Amniotic stem cell (primary cell): ENCODE measurements around the gene GPR141.
"Not testable (repeated sequence)": the region's sequence is repeated elsewhere in the genome, so short reads cannot be mapped to it uniquely, and the experiment has no call there.

ENCODE experiments used
- DNase-seq: peaks from one replicate; lab custom pipeline; 2025; lab: John Stamatoyannopoulos, UW

The GPR141 gene

DNA sequence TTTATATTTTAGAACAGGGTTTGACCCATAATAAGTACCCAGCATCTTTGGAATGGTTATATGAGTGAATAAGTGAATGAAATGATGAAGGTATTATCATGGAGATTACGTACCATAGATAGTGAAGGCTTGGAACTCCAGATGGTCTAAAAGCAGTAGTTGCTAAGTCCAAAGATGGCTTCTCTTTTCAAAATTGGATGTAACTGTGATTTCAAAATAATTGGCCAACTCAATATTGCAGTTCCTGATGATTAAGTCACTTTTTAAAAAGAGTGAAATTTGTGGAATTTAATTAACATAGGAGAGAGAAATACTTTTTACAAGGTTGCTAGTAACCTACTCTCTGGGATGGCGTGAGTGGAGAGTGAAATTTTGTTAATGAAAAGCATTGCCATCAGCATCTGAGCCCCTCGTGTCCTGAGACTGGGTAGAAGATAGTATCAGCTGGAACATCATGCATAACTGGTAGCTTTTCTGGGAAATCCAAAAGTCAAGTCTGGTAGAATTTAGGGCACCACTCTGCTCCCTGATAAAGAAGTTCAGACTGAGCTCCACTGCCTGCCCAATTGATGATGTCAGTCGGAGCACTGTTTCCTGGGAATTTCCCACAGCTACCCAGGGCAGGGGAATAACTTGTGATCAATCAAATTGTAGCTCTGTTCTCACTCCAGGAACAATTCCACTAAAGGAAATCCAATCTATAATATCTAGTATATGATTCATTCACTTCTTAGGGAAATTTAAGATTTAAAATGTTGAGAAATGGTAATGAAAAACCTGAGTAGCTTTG is 3.2 kb downstream of the GPR141 start:
- no peak for DNase-seq

DNA sequence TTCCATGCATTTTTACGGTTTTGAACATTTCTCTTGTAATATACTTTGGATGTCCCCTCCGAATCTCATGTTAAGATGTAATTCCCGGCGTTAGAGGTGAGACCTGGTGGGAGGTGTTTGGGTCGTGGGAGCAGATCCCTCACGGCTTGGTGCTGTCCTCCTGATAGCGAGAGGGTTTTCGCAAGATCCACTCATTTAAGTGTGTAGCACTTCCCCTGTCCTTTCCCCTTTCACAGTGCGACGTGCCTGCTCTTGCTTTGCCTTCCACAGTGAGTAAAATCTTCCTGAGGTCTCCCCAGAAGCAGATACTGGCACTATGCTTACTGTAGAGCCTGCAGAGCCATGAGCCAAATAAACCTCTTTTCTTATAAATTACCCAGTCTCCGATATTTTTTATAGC is 6.6 kb downstream of the GPR141 start:
- no peak for DNase-seq

DNA sequence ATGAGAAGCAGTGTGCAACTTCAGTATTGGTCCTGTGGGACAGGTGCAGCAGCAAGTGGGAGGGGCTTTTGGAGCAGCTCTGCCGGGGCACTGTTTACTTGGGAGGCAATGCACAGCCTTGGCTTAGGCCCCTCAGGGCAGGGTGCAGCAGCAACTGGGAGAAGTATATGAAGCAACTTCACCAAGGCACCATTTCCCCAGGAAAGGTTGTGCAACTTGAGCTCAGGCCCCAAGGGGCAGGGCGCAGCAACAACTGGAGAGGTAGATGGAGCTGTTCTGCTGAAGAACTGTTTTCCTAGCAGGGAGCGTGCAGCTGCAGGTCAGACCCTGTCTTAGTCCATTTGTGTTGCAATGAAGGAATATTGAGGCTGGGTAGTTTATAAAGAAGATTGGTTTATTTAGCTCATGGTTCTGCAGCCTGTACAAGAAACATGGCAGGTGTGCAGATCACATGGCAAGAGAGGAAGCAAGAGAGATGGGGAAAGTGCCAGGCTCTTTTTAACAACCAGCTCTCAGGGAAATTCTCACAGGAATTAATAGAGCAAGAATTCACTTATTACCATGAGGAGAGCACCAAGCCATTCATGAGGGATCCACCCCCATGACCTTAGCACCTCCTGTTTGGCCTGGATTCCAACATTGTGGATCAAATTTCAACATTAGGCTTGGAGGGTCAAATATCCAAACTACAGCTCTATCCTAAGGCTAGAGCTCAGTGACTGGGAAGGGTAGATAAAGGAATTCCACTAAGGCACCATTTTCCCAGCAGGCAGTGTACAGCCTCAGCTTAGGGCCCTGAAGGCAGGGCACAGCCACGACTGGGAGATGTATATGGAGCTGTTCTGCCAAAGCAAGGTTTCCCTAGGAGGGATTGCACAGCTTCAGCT is 10.9 kb downstream of the GPR141 start:
- no peak for DNase-seq

DNA sequence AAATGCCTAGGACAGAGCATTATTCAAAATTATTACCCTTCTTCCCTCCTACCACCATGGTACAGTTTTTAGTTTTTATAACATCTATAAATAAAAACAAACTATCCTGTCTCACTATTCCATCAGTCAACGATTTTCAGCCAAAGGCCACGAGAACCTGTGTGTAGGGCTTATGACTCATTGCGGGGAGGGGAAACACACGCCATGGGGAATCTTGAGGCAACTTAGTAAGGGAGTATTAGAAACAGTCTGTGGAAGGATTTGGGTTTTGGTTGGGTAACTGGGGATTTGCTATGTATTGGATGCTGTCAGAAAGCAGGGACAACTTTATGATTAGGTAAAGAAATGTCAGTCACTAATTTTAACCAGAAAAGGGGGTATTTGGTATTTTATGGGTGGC is 14.7 kb downstream of the GPR141 start:
- DNase-seq = no peak

DNA sequence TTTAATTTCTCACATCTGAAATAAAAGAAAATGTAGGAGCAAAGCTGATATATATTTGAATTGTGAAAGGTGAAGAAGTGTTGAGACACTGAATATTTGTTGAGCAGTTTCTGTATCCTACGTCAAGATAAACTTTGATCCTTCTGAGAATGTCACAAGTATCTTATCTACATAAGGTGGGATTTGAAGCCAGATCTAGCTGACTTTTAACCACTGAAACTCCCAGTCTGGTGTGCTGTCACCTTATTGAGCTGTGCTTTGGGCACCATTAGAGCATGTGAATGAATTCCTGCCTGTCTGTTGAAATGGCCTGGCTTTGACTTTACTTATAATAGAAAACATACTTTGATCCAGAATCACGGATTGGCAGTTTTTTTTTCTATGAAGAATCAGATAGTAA is 15.2 kb downstream of the GPR141 start:
- no peak for DNase-seq

DNA sequence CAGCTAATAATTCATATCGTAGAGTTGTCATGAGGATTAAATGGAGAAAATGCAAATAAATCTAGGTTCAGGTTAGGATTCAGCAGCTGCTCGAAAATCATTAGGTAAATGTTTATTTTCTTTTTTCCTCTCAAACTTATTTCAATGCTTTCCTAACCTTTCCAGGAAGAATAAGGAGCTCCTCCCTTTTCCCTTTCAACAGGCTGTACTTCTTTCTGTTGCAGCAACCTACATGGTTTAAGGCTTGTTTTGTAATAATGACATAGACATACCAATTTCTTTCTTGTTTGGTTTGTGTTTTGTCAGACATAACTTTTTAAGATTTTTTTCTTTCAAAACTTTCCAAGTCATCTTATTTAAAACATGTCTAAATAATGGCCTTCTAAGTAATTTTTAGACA is 18.2 kb downstream of the GPR141 start:
- DNase-seq = no peak

DNA sequence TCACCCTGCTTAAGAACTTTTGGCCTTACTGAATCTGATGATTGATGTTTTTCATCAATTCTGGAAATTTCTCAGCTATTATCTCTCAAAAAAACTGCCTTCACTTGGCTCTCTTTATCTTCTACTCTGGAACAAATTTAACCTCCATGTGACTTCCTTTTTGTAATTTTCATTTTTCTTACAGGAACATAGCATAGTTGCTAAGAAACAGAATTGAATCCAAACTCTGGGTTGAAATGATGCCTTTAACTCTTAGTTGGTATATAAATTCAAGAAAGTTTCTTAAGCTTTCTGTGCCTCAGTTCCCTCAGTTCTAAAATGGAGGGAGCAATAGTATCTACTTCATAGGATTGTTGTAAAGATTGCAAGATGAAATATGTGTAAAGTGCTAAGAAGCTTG is 19.8 kb downstream of the GPR141 start:
- no peak for DNase-seq

DNA sequence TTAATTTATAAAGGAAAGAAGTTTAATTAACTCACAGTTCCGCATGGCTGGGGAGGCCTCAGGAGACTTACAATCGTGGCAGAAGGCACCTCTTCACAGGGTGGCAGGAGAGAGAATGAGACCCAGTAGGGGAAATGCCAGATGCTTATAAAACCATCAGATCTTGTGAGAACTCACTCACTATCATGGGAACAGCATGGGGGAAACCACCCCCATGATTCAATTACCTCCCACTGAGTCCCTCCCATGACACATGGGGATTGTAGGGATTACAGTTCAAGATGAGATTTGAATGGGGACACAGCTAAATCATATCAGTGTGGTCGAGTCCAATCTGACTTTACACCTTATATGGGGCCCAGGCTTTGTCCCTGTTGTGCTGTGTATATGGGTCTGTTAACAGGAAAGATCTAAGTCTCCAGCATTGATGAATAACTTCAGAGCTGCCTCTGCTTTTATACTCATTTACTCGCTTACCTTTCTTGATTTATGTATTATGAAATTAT is 20.8 kb downstream of the GPR141 start:
- DNase-seq = not testable (repeated sequence)

DNA sequence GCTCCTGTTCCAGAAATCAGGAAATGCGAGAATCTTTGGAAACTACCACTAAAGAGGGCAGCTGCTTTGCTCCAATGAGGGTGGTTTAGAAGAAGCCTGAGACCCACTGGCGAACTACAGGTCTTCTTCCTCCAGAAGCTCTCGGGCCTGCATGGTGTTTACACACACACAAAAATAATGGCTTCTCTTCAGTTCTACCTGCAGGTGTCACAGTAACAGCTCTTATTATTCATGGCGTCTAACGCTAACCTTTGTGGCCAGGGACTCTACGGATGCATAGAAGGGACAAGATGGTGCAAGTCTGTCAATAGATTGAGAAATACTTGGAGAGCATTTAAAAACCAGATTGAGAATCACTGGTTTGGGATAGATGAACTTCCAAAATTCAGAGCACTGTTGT is 22.4 kb downstream of the GPR141 start:
- no peak for DNase-seq

DNA sequence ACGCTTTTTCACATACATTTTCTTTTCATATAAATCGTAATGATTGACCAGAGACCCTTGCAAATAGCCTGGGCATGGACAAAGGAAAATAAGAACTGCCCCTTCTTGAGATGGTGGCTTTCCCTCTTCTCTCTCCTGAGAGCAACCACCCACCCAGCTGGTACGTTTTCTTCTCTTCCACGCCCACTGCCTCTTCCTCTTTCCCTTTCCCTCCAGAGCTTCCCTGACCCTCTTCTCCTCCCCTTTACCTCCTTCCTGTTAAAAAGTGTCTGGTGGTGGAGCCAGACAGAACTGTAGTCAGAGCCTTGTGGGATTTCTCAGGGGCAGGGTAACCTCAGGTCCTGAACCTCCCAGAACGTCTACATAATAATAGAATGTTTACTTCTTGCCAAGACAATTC is 23.2 kb downstream of the GPR141 start:
- DNase-seq = no peak

DNA sequence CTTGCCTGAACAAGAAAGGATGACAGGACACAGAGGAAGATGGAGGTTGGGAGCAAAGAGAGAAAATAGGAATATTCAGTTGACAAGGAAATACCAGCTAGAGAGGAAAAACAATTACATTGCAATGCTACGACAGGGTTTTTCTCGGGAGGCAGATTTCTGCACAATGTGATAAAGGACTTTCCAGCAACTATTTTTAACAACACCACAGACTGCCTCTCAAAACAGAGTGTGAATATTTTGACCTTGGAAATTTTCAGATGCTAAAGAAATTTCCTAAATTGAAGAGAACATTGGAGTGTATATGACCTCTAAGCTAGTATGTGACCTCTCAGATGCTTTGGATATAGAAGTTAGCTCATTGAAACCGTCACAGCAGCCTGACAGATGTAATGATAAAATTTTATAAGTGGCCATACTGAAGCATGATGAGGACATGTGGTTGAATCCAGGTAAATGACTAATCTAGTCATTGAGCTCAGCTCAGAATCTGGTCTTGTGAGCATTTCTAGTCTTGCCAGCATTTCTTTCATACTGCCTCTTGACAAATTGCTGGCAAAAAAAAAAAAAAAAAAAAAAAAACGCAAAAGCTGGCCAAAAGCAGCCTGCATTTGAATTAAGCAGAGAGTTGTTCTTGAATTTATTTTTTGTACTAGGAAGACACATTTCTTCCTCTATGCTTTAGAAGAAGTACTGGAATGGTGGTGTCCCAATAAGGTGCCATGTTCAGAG is 24.4 kb downstream of the GPR141 start:
- DNase-seq = no peak

DNA sequence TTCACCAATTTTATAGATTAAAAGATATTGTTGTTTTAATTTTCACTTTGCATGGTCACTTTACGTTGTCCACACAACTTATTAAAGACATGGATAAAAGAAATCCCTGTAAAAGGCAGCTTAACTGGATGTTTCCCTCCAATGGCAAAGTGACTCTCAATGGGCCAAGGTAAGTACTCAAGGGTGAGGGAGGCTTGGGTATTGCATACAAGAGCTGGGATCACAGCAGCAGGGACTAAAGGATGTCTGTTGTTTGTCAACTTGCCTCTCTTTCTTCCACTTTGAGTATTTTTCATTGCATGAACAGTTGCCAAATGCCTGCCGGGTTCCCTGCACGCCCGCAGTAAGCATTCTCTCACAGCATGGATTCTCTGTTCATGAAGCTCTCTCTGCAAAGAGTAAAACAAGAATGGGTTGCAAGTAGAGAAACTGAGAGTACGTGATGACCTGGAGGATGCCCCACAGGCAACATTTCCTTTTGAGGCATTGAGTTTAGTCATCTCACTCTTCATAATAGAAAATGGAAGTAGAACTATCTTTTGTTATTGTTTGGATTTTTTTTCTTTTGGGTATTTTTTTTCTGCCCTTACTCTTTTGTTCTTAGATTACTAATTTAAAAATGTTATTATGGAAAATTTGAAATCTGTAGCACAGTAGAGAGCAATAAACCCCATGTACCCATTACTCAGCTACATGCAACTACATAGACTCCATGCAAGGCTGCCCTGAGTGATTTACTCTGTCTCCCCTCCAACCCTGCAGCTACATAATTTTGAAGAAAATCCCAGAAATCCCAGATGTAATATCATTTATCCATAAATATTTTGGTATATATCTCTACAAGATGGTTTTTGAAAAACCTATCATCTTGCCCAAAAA is 26.3 kb downstream of the GPR141 start:
- DNase-seq = no peak

DNA sequence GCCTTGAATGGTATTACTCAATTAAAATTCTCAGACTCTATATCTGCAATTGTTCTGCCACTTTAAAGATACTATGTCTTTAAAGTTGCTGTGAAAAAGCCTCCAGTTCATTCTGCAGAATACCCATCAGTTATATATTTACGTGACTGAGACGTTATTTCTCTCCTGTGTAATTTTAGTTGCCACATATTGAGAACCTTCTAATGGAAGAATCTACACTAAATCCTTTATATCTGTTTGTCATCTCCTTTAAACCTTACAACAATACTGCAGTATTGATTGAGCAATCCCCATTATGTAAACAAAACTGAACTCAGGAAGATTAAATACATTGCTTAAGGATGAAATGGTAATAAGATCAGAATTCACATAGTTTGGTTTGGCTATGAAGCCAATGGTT is 30.0 kb downstream of the GPR141 start:
- no peak for DNase-seq

DNA sequence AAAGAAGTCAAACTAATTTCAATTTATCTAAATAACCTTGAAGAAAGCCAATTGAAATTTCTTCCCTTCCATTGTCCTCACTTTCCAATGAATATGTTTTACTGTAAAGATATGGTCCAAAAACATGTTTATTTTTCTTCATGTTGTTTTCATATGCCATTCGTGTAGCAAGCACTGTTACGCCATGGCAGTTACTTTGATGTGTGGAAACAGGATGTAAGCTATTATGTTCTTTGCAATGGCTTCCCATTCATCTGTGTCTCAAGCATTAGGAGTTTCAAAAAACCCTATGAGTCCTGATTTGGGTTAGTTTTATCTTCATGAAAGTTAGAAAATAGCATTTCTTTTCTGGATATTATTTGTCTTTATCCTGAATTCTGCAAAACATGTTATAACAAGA is 31.0 kb downstream of the GPR141 start:
- DNase-seq = no peak

DNA sequence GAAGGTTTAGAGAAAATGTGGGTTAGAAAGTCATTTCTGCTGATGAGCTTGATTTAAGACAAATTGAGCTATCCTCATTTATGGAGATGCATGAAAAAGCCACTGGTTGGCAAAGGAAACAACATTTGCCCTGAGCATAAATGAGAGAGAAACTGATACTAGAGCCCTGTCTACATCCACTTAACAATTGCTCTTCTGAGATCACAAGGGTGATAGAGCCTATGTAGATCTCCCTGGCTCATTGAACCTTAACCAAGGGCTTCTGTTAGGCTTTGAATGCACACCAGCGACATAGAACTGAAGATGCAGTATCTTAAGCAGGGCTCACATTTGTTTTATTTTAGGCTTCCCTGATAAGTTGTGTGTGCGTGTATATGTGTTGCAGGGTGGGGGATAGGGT is 35.0 kb downstream of the GPR141 start:
- DNase-seq = no peak

DNA sequence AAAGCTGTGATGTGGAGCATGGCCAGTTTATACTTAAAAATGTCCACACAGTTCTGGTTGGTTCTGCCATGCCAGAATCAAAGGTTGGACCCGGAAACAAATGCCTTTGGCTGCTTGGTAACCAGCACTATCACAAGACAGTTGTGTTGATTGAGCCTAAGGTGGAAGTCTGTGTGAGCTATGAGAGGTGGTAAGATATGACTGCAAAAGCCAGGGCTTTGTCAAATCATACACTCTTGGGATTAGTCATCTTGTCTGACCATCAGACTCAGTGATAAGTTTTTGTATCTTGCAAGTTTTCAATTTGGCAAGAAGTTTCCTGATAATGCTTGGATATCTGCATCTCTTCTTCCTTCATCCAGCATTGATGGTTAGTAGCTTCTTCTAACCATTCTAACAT is 35.5 kb downstream of the GPR141 start:
- no peak for DNase-seq

DNA sequence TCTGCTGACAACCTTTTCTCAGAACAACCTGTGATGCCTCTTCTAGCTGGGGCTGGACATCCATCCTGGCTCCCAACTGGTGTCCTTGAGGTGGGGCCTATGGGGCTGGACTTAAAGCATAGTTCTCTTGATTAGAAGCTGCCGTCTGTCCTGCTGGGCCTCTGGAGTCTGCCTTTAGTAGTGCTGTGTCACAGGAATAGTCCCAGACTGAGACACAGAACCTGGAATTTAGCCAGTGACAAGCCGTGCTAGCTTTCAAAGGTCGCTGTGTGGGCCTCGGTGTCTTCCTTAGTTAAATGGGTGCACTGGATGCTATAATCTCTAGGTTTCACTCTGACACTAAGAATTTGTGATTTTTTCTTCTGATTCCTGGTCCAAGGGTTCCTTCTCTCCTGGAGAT is 41.2 kb downstream of the GPR141 start:
- no peak for DNase-seq

DNA sequence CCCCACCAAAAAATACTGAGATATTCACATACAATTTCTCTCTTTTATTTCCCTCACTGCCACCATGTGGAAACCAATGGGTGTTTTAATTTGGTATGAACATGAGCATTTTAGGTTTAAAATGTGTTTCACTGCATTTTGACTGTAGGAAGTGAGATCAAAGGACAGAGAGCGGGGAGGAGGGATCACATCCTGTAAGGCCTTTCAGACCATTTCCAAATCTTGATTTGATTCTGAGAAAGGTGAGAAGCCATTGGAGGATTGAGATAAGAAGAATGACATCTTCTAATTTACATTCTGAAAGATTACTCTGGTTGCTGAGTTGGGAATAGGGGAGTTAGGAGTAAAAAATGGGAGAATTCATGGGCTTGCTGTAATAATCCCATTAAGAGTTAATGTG is 42.5 kb downstream of the GPR141 start:
- DNase-seq = no peak

DNA sequence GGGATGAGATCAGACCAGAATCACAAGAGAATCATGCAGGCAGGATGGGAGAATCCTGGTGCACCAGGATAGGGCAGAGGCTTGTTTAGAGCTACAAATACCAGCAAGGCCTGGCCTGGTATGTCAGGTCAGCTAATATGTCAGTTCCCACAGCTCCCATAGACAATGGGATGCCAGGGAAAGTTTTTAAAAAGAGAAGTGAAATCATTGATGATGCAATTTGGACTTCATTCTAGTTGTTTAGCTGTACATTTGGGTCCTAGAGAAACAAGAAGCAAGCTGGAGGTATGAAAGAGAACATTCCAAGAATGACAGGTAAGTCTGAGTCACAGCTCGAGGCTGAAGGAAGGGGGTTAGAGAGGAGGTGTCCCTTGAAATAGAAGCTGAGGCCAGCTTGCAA is 45.2 kb downstream of the GPR141 start:
- DNase-seq = no peak

DNA sequence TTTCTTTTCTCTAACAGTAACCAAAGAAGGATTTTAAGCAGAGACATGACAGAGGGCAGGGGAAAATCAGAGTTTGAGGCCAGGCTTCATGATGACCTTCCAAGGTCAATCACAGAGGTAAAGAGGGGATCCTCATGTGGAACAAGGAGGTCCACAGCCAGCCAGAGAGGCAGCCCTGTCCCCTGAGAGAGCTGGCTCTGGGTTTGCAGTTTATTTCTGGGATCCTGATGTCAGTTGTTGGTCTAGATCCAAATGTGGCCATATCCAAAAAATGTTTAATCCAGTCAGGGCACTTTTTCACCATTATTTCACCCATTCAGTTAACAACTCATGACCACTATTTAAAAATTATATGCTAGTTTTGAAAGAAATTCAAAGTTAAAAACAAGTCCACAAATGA is 45.6 kb downstream of the GPR141 start:
- no peak for DNase-seq

DNA sequence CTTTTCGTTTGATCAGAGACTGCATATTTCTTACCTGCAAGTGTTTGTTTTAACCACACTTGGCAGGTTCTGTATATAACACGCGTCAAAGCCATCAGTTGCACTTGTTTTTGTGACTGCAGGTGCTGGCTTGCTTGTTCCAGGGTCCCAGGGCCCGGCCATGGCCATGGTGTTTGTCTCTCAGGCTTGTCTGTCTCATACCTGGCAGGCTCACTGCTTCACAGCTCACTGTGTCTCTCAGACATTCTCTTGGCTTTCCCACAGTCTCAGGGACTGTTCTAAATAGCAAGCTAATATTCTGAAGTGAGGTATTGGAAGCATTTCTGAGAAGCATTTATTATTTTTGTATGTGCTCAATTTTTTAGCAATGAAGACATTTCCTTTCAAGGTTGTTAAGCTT is 46.9 kb downstream of the GPR141 start:
- DNase-seq = no peak

DNA sequence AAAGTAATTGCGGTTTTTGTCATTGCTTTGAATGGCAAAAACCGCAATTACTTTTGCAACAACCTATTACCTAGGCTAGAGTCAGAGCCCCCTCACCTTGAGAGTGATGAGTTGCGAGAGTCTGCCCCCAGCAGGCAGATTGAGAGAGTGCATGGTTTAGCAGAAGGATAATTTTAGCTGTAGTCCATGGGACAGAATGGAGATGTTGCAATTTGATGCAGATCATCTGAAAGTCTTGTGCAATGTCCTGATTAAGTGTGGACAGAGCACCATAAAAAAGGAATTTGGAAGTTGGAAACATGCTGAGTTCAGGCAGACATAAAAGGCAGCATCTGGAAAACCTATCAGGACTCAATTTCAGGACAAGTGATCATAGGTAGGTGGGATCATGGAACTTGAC is 48.7 kb downstream of the GPR141 start:
- DNase-seq = no peak
